D721Med (cell line): ENCODE measurements around the gene MED12.

Experiments used
- DNase-seq: peaks from one replicate; pipeline ENCODE4 v3.0.0; 2011; ENCODE audit warnings: low spot score; ENCODE audit not compliant: insufficient read length
- FAIRE-seq: peaks from 2 replicates; lab custom pipeline; 2011; peaks lifted over from hg19 to GRCh38; lab: Jason Lieb, UNC
- CTCF ChIP-seq: IDR thresholded peaks from 2 replicates; pipeline ENCODE4 v1.5.1; 2012; ENCODE audit warnings: mild to moderate bottlenecking, control low read depth; ENCODE audit not compliant: insufficient read depth; ENCODE audit errors: missing control alignments

The MED12 gene

GRCh38 chrX:71184803-71185495 lies 66.6 kb downstream of the MED12 start:
- no peak for TF ChIP-seq CTCF
- DNase-seq (no peak), FAIRE-seq (no peak)

- FAIRE-seq (no peak), DNase-seq (no peak)
- TF ChIP-seq CTCF = no peak
These were observed 72.9 kb downstream of the MED12 start for GRCh38 chrX:71191248-71191647.
